GM18505 (cell line): ENCODE results near the gene RAB33A.
"Not testable (repeated sequence)": the region's sequence is repeated elsewhere in the genome, so short reads cannot be mapped to it uniquely, and the experiment has no call there.

Source experiments
- ATAC-seq: cut with Tn5 transposase; IDR thresholded peaks from one replicate; pipeline ENCODE4 v1.9.1; 2021; ENCODE audit not compliant: unreplicated experiment
- POLR2A ChIP-seq: IDR thresholded peaks from 4 replicates; pipeline ENCODE4 v1.6.1; 2011; ENCODE audit warnings: borderline replicate concordance; ENCODE audit not compliant: insufficient read depth, insufficient read length; ENCODE audit errors: extremely low read depth

Gene RAB33A

GRCh38 chrX:130224810-130225209, 53.0 kb downstream of the RAB33A start:
- no peak for TF ChIP-seq POLR2A
- ATAC-seq = no peak

GRCh38 chrX:130228871-130229270, 57.1 kb downstream of the RAB33A start:
- no peak for ATAC-seq
- no peak for TF ChIP-seq POLR2A

GRCh38 chrX:130231184-130231583, 59.4 kb downstream of the RAB33A start:
- not testable (repeated sequence) for ATAC-seq
